H1 (cell line): Measurements from ENCODE around the gene ATF7IP. TPM values are rescaled to one million over a fixed set of nuclear protein-coding genes. Genes with fewer than 3 reads are reported as not detected.

Experiments used
- CTCF ChIA-PET: fragments of 300-600 bp; sonication (Branson Sonifier 250); formaldehyde crosslinking; loops from one replicate; lab custom pipeline; 2021; ENCODE audit not compliant: partially characterized antibody; lab: Charles Lee
- POLR2A ChIA-PET: fragments of 300-600 bp; sonication (Branson Sonifier 250); formaldehyde crosslinking; loops from one replicate; lab custom pipeline; 2021; ENCODE audit warnings: inconsistent platforms; ENCODE audit not compliant: partially characterized antibody; lab: Charles Lee
- DNase-seq, 2 experiments: peaks; one replicate each; pipeline versions ENCODE4 v3.0.0 to v3.0.0-alpha.2; 2010 to 2022; ENCODE audit warnings: low spot score in 2 of 2, low read depth in 1 of 2, mixed read lengths in 1 of 2
- FAIRE-seq: peaks from 2 replicates; lab custom pipeline; 2011; peaks lifted over from hg19 to GRCh38; lab: Jason Lieb, UNC
- H2AFZ ChIP-seq: 2 replicates; pipeline ENCODE4 v1.8.1; 2012; ENCODE audit warnings: low read length, inconsistent platforms
- H2AK5ac ChIP-seq: 2 replicates; pipeline ENCODE4 v1.6.1; 2013; ENCODE audit warnings: low read depth, low read length
- H2BK120ac ChIP-seq: replicated peaks from 2 replicates; pipeline ENCODE3; 2013; ENCODE audit warnings: low read depth, low read length, inconsistent platforms
- H2BK12ac ChIP-seq: 2 replicates; pipeline ENCODE4 v1.6.1; 2013; ENCODE audit warnings: low read depth, low read length
- H2BK15ac ChIP-seq: 2 replicates; pipeline ENCODE4 v1.6.1; 2013; ENCODE audit warnings: low read length
- H2BK20ac ChIP-seq: 2 replicates; pipeline ENCODE4 v1.6.1; 2013; ENCODE audit warnings: low read length
- H2BK5ac ChIP-seq: 2 replicates; pipeline ENCODE4 v1.6.1; 2013; ENCODE audit warnings: low read depth, low read length
- H3K14ac ChIP-seq: 2 replicates; pipeline ENCODE4 v1.6.1; 2013; ENCODE audit warnings: inconsistent platforms; ENCODE audit not compliant: insufficient read length
- H3K18ac ChIP-seq: 2 replicates; pipeline ENCODE4 v1.6.1; 2013; ENCODE audit warnings: low read length; ENCODE audit errors: extremely low read depth
- H3K23ac ChIP-seq: 2 replicates; pipeline ENCODE4 v1.6.1; 2013; ENCODE audit warnings: inconsistent platforms; ENCODE audit not compliant: insufficient read length
- H3K23me2 ChIP-seq: 2 replicates; pipeline ENCODE4 v1.6.1; 2013; ENCODE audit warnings: low read depth, low read length
- H3K27ac ChIP-seq: 2 replicates; pipeline ENCODE4 v1.6.1; 2011; ENCODE audit warnings: low read depth, low read length, inconsistent platforms
- H3K27me3 ChIP-seq, 4 experiments: replicated peaks in 1 of 4; 1 replicate in 1 of 4; 2 replicates in 3 of 4; pipeline versions ENCODE4 v1.6.1 to v1.8.1; 2011 to 2013; ENCODE audit warnings: low read length in 3 of 4, mild to moderate bottlenecking in 3 of 4, inconsistent platforms in 2 of 4, mixed read lengths in 2 of 4, moderate library complexity in 1 of 4; ENCODE audit not compliant: control insufficient read depth in 3 of 4, insufficient read depth in 3 of 4; ENCODE audit errors: extremely low read depth in 1 of 4
- H3K36me3 ChIP-seq, 4 experiments: 2 replicates each; pipeline versions ENCODE4 v1.6.1 to v1.8.1; 2011 to 2013; ENCODE audit warnings: mild to moderate bottlenecking in 4 of 4, low read length in 3 of 4, moderate library complexity in 2 of 4, control low read depth in 1 of 4, inconsistent platforms in 1 of 4; ENCODE audit not compliant: insufficient read depth in 4 of 4, control insufficient read depth in 2 of 4
- H3K4ac ChIP-seq: replicated peaks from 2 replicates; pipeline ENCODE3; 2013; ENCODE audit warnings: low read length, low read depth, mixed read lengths, inconsistent platforms; ENCODE audit not compliant: insufficient read length
- H3K4me1 ChIP-seq, 4 experiments: replicated peaks in 1 of 4; 1 replicate in 1 of 4; 2 replicates in 3 of 4; pipeline versions ENCODE4 v1.6.1 to v1.8.1; 2011 to 2013; ENCODE audit warnings: low read length in 3 of 4, inconsistent platforms in 2 of 4, mixed read lengths in 1 of 4; ENCODE audit not compliant: insufficient read depth in 4 of 4, control insufficient read depth in 3 of 4
- H3K4me2 ChIP-seq, 2 experiments: 2 replicates each; pipeline versions ENCODE4 v1.6.1 to v1.8.1; 2011 to 2013; ENCODE audit warnings: low read depth in 2 of 2, low read length in 2 of 2, control low read depth in 1 of 2, inconsistent platforms in 1 of 2, mild to moderate bottlenecking in 1 of 2; ENCODE audit not compliant: insufficient read depth in 1 of 2
- H3K4me3 ChIP-seq, 4 experiments: fragments of 200-600, 300-600 bp in 1 of 4; sonication (generic), shearing (Covaris generic), sonication (Bioruptor Twin) in 1 of 4; 2 replicates each; pipeline versions ENCODE4 v1.5.1 to v1.8.1; 2011 to 2016; ENCODE audit warnings: low read length in 4 of 4, low read depth in 3 of 4, control low read depth in 2 of 4, inconsistent platforms in 2 of 4, mild to moderate bottlenecking in 2 of 4, mixed read lengths in 1 of 4, moderate library complexity in 1 of 4; ENCODE audit not compliant: insufficient read depth in 2 of 4; ENCODE audit errors: extremely low read depth in 1 of 4
- H3K56ac ChIP-seq: replicated peaks from 2 replicates; pipeline ENCODE3; 2013; ENCODE audit warnings: low read depth, mild to moderate bottlenecking, mixed read lengths, low read length, inconsistent platforms; ENCODE audit not compliant: insufficient read length
- H3K79me1 ChIP-seq: 2 replicates; pipeline ENCODE4 v1.6.1; 2013; ENCODE audit warnings: low read depth, low read length, control low read depth
- H3K79me2 ChIP-seq, 2 experiments: 2 replicates each; pipeline versions ENCODE4 v1.6.1 to v1.8.1; 2012 to 2013; ENCODE audit warnings: low read length in 2 of 2, mild to moderate bottlenecking in 2 of 2, inconsistent platforms in 1 of 2; ENCODE audit not compliant: insufficient read depth in 2 of 2, control insufficient read depth in 1 of 2
- H3K9ac ChIP-seq, 4 experiments: replicated peaks in 1 of 4; 1 replicate in 1 of 4; 2 replicates in 3 of 4; pipeline versions ENCODE4 v1.6.1 to v1.8.1; 2011 to 2013; ENCODE audit warnings: low read depth in 3 of 4, low read length in 3 of 4, control low read depth in 2 of 4, mild to moderate bottlenecking in 2 of 4, moderate library complexity in 2 of 4, inconsistent platforms in 1 of 4; ENCODE audit errors: extremely low read depth in 1 of 4
- H3K9me3 ChIP-seq, 2 experiments: 2 replicates each; pipeline versions ENCODE4 v1.6.1 to v1.8.1; 2012 to 2013; ENCODE audit warnings: mild to moderate bottlenecking in 2 of 2, moderate library complexity in 2 of 2, control low read depth in 1 of 2, inconsistent platforms in 1 of 2, low read depth in 1 of 2, low read length in 1 of 2, mixed read lengths in 1 of 2; ENCODE audit not compliant: insufficient read depth in 2 of 2
- H4K20me1 ChIP-seq, 2 experiments: replicated peaks in 1 of 2; 2 replicates each; pipeline versions ENCODE3 to v1.8.1; 2011 to 2013; ENCODE audit warnings: inconsistent platforms in 2 of 2, low read length in 2 of 2, mild to moderate bottlenecking in 1 of 2; ENCODE audit not compliant: insufficient read depth in 2 of 2, control insufficient read depth in 1 of 2
- H4K5ac ChIP-seq: 2 replicates; pipeline ENCODE4 v1.6.1; 2013; ENCODE audit warnings: low read length, low read depth, mixed read lengths, inconsistent platforms; ENCODE audit not compliant: insufficient read length
- H4K8ac ChIP-seq: 2 replicates; pipeline ENCODE4 v1.8.0; 2013; ENCODE audit warnings: mild to moderate bottlenecking, moderate library complexity, low read length, inconsistent platforms; ENCODE audit not compliant: insufficient read depth; ENCODE audit errors: extremely low read depth
- H4K91ac ChIP-seq: replicated peaks from 2 replicates; pipeline ENCODE3; 2013; ENCODE audit warnings: low read length, mixed read lengths, inconsistent platforms; ENCODE audit not compliant: insufficient read length
- BCL11A ChIP-seq, 2 experiments: IDR thresholded peaks; one replicate each; pipeline ENCODE4 v1.6.1; 2011; ENCODE audit warnings: low read depth in 2 of 2, low read length in 2 of 2, mild to moderate bottlenecking in 2 of 2
- KDM5A ChIP-seq: fragments of 200-600 bp; IDR thresholded peaks from 2 replicates; pipeline ENCODE4 v1.7.1; 2012; ENCODE audit warnings: mild to moderate bottlenecking, low read length, inconsistent platforms, mixed read lengths
- NANOG ChIP-seq: IDR thresholded peaks from 2 replicates; pipeline ENCODE4 v1.6.1; 2011; ENCODE audit warnings: low read length, low read depth, mild to moderate bottlenecking, inconsistent platforms; ENCODE audit not compliant: insufficient read depth, poor library complexity, severe bottlenecking
- POLR2A ChIP-seq, 2 experiments: IDR thresholded peaks; 1 replicate in 1 of 2; 2 replicates in 1 of 2; pipeline ENCODE4 v1.6.1; 2011; ENCODE audit warnings: low read depth in 2 of 2, low read length in 2 of 2, mild to moderate bottlenecking in 2 of 2; ENCODE audit errors: control extremely low read depth in 1 of 2
- RFX5 ChIP-seq: IDR thresholded peaks from 2 replicates; pipeline ENCODE4 v1.6.1; 2011; ENCODE audit warnings: low read depth, low read length, improper control_type of control experiment, borderline replicate concordance
- RNF2 ChIP-seq: fragments of 200-900, 300-1000 bp; sonication (generic); IDR thresholded peaks from 2 replicates; pipeline ENCODE4 v1.7.1; 2016; ENCODE audit warnings: borderline replicate concordance, low read depth, mild to moderate bottlenecking, antibody characterized with exemption, low read length; ENCODE audit not compliant: poor library complexity, severe bottlenecking; ENCODE audit errors: missing control alignments
- SRF ChIP-seq: IDR thresholded peaks from 2 replicates; pipeline ENCODE4 v1.6.1; 2011; ENCODE audit warnings: mild to moderate bottlenecking, low read depth, low read length, moderate library complexity
- WGBS, 2 experiments: shearing (Covaris generic) in 1 of 2; methylation state at CpG; one replicate each; pipeline versions ENCODE4 v1.1.6 to v1.1.7; 2013 to 2015; ENCODE audit warnings: low lambda C conversion rate in 2 of 2, mixed read lengths in 2 of 2, inconsistent platforms in 1 of 2, low coverage in 1 of 2, missing lambda C conversion rate in 1 of 2; ENCODE audit not compliant: insufficient replicate concordance in 2 of 2, insufficient coverage in 1 of 2, insufficient read length in 1 of 2; ENCODE audit errors: extremely low coverage in 1 of 2, missing lambda C conversion rate in 1 of 2; 5-methylcytosine and 5-hydroxymethylcytosine counted together
- polyA plus RNA-seq, 7 experiments: library from polyadenylated mRNA; depleted of rRNA in 3 of 7; stranded (reverse) in 5 of 7; unstranded in 2 of 7; fragments of >200 nt in 5 of 7; fragments of 200-250 nt in 2 of 7; gene quantifications; 1 replicate in 5 of 7; 2 replicates in 1 of 7; 4 replicates in 1 of 7; pipeline versions ENCODE4 v1.2.1 to v1.2.3, GENCODE V29; 2011 to 2013; ENCODE audit warnings: missing spikeins in 2 of 7, mixed read lengths in 2 of 7
- total RNA-seq: library from RNA; stranded (reverse); fragmentation: NEBNext Ultra II Directional; extraction: Animal tissue kit (Norgen Biotek cat#: 25700); gene quantifications from 2 replicates; pipeline ENCODE4 v1.2.1, GENCODE V29; 2021
- TF ChIP-seq, protein P1 (sequence below), 3 experiments: IDR thresholded peaks; 1 replicate in 2 of 3; 2 replicates in 1 of 3; pipeline versions ENCODE4 v1.5.1 to v1.6.1; 2011; ENCODE audit warnings: low read length in 3 of 3, mild to moderate bottlenecking in 3 of 3, inconsistent platforms in 2 of 3, low read depth in 1 of 3, moderate library complexity in 1 of 3; ENCODE audit not compliant: insufficient read depth in 1 of 3; ENCODE audit errors: control extremely low read depth in 1 of 3
- TF ChIP-seq, protein P2 (sequence below): IDR thresholded peaks from 2 replicates; pipeline ENCODE4 v1.6.1; 2012; ENCODE audit warnings: inconsistent platforms

Gene ATF7IP
- total and polyA plus RNA-seq, 2 of the 8 experiments (the other 6 are each of a cell fraction or from before 2014, with no cell fraction given) = 34.2 to 148 TPM

DNA sequence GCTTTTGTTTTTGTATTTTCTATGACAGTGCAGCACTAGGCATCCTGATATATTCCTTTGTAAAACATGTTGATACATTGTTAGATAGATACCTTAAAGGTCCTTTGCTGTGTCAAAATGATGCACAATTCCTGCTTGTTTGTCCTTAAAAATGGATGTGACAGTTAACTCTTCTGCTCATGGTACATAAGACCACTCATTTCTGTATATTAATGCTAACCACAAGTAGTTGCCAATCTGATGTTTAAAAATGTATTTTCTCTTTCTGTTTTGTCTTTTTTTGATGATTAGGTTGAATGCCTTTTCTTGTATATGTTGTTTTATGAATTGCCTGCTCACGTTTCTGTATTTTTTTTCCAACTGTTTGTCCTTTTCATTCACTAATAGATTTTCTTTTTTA is 35.1 kb downstream of the ATF7IP start:
- Histone ChIP-seq H2AFZ (no peak overlapping the region), H3K36me3 (no peaks in the 10 kb centered on the region), H3K4ac (no peak overlapping the region), H3K27me3 (no peaks in the 10 kb centered on the region), H3K56ac (no peak overlapping the region), H2BK12ac (no peak overlapping the region), H3K23me2 (no peaks in the 10 kb centered on the region), H3K18ac (no peak overlapping the region), H3K4me1 (peaks cover 0 to 18% (median 7%) of the 10 kb centered on the region in 4 experiments; a peak in 5 of 7 replicates), H2BK20ac (no peak overlapping the region), H3K79me1 (no peaks in the 10 kb centered on the region; the same call in 1 of the 2 replicates), H4K8ac (no peak overlapping the region), H2BK120ac (no peak overlapping the region), H3K23ac (no peak overlapping the region), H4K5ac (no peak overlapping the region), H3K4me3 (no peak overlapping the region), H4K20me1 (peaks cover 8 to 11% of the 10 kb centered on the region in 2 experiments), H3K9me3 (no peaks in the 10 kb centered on the region; a peak in 1 of 4 replicates), H4K91ac (no peak overlapping the region), H2BK15ac (no peak overlapping the region), H2BK5ac (no peak overlapping the region), H3K27ac (no peak overlapping the region), H3K14ac (no peak overlapping the region), H3K79me2 (peaks cover 27 to 100% of the 10 kb centered on the region in 2 experiments), H3K9ac (no peak overlapping the region), H3K4me2 (no peak overlapping the region), H2AK5ac (no peak overlapping the region)
- WGBS, 2 experiments = 68% methylated on average over 1 of the region's 1 CpG; no CpG with 5 or more reads in 1 of the 2 experiments
- ChIA-PET POLR2A (interaction anchor here (0.7 to 1.3 kb wide), 2 partner anchors 9 to 23 kb away, joined by 4 to 5 read pairs; no protein-coding TSS in a partner anchor), CTCF (no interaction called here)
- DNase-seq (no peak), FAIRE-seq (no peak)
- TF ChIP-seq RNF2 (no peak), BCL11A (IDR thresholded peaks at IDR 0.05; ENCODE audit: low read depth in 2 of 2, low read length in 2 of 2) (no peak), SRF (no peak), RFX5 (no peak), POLR2A (IDR thresholded peaks at IDR 0.05; ENCODE audit: control extremely low read depth in 1 of 2, low read depth in 2 of 2, low read length in 2 of 2) (no peak), KDM5A (no peak), NANOG (no peak)
- TF ChIP-seq, protein P1, sequence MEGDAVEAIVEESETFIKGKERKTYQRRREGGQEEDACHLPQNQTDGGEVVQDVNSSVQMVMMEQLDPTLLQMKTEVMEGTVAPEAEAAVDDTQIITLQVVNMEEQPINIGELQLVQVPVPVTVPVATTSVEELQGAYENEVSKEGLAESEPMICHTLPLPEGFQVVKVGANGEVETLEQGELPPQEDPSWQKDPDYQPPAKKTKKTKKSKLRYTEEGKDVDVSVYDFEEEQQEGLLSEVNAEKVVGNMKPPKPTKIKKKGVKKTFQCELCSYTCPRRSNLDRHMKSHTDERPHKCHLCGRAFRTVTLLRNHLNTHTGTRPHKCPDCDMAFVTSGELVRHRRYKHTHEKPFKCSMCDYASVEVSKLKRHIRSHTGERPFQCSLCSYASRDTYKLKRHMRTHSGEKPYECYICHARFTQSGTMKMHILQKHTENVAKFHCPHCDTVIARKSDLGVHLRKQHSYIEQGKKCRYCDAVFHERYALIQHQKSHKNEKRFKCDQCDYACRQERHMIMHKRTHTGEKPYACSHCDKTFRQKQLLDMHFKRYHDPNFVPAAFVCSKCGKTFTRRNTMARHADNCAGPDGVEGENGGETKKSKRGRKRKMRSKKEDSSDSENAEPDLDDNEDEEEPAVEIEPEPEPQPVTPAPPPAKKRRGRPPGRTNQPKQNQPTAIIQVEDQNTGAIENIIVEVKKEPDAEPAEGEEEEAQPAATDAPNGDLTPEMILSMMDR (IDR thresholded peaks at IDR 0.05; ENCODE audit: control extremely low read depth in 1 of 3, insufficient read depth in 1 of 3, low read depth in 1 of 3, low read length in 3 of 3) = no peak
- TF ChIP-seq, protein P2, sequence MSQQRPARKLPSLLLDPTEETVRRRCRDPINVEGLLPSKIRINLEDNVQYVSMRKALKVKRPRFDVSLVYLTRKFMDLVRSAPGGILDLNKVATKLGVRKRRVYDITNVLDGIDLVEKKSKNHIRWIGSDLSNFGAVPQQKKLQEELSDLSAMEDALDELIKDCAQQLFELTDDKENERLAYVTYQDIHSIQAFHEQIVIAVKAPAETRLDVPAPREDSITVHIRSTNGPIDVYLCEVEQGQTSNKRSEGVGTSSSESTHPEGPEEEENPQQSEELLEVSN = no peak
